ENCODE results near the gene UBE2G2. TPM values are rescaled to one million over a fixed set of nuclear protein-coding genes. Genes with fewer than 3 reads are reported as not detected.

The UBE2G2 gene
- total and polyA plus RNA-seq, 11 donors, result 44.3 to 84.4 (median 63.3) TPM

DNA sequence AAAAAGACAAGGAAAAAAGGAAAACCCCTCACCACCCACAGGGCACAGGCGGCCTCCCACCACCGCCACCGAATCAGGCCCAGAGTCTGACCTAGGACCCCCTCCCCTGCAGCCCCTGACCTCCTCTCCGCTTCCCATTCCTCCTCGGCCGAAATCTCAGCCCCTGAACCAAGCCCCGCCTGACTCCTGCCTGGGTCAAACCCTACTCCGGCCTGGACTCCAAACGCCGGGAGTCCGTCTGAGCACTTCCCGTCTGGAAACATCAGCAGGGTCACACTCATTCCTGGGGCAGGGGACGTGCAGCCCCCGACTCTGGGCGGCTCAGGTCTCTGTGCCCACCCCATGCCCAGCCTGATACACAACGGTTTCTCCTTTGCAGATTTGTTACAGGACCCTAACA is 42.6 kb upstream of the UBE2G2 start:
- intact Hi-C loops (cut with DNase I), result no loop called here
- no peak overlapping the region for H3K27ac ChIP-seq
- no peaks in the 10 kb centered on the region for H3K27me3 ChIP-seq
- no peak for ATAC-seq
- 45 to 67% (median 63%) methylated on average over 16 of the region's 16 CpGs for WGBS, 4 donors
- peaks cover 0 to 28% (median 22%) of the 10 kb centered on the region in 12 donors for H3K4me1 ChIP-seq
- no peaks in the 10 kb centered on the region for H3K9me3 ChIP-seq
- TF ChIP-seq, protein P1, sequence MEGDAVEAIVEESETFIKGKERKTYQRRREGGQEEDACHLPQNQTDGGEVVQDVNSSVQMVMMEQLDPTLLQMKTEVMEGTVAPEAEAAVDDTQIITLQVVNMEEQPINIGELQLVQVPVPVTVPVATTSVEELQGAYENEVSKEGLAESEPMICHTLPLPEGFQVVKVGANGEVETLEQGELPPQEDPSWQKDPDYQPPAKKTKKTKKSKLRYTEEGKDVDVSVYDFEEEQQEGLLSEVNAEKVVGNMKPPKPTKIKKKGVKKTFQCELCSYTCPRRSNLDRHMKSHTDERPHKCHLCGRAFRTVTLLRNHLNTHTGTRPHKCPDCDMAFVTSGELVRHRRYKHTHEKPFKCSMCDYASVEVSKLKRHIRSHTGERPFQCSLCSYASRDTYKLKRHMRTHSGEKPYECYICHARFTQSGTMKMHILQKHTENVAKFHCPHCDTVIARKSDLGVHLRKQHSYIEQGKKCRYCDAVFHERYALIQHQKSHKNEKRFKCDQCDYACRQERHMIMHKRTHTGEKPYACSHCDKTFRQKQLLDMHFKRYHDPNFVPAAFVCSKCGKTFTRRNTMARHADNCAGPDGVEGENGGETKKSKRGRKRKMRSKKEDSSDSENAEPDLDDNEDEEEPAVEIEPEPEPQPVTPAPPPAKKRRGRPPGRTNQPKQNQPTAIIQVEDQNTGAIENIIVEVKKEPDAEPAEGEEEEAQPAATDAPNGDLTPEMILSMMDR (IDR thresholded peaks at IDR 0.05), result no peak
- no peak for TF ChIP-seq POLR2A (IDR thresholded peaks at IDR 0.05)
- H3K36me3 ChIP-seq, result peaks cover 0 to 12% (median 8%) of the 10 kb centered on the region in 9 donors
- no peak for DNase-seq
- no peak overlapping the region for H3K4me3 ChIP-seq

DNA sequence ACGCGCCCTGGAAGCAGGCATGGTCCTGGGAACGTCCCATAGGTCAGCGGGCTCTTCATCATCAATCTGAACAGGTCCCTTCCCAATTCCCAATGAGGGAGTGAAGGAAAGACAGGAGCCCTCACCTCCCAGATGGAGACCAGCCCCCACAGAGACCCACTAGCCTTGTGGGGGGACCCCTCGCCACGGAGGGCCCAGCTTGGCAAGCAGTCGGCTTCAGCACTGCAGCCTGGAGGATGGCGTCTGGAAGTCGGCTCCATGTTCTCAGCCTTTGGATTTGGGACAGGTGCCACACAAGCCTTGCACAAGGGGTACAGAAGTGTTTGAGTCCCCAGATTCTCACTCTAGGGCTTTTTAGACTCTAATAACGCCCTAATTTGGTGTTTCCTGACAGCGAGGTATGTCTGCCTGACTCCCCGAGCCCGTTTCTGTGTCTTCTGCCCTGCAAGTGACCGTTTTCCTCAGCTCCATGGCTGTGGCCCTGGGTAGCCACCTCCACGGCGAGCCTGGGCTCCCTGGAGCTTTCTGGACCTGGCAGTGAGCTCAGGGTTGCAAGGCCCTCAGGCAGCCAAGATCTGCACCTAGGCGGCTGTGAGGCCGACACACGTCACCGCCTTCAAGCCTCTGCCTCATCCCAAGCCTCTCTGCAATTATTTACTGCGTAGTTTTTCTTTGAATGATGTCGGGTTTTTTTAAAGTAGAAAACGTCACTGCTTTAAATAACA is 41.3 kb upstream of the UBE2G2 start:
- no peak for TF ChIP-seq POLR2A (IDR thresholded peaks at IDR 0.05)
- TF ChIP-seq, protein P1 (IDR thresholded peaks at IDR 0.05), result no peak
- H3K36me3 ChIP-seq, result no peaks in the 10 kb centered on the region
- no peak overlapping the region for H3K27ac ChIP-seq
- no peak for DNase-seq
- intact Hi-C loops (cut with DNase I), result loop anchor here in 1 of 10 donors (2.0 kb wide), 1 partner anchor 24 kb away; the partner anchor contains the start of gene SUMO3
- H3K4me1 ChIP-seq, result peaks cover 0 to 27% (median 22%) of the 10 kb centered on the region in 12 donors
- H3K4me3 ChIP-seq, result no peak overlapping the region
- H3K27me3 ChIP-seq, result no peaks in the 10 kb centered on the region
- no peak for ATAC-seq
- H3K9me3 ChIP-seq, result no peaks in the 10 kb centered on the region
- WGBS, 4 donors, result 79 to 85% (median 84%) methylated on average over 23 of the region's 23 CpGs

DNA sequence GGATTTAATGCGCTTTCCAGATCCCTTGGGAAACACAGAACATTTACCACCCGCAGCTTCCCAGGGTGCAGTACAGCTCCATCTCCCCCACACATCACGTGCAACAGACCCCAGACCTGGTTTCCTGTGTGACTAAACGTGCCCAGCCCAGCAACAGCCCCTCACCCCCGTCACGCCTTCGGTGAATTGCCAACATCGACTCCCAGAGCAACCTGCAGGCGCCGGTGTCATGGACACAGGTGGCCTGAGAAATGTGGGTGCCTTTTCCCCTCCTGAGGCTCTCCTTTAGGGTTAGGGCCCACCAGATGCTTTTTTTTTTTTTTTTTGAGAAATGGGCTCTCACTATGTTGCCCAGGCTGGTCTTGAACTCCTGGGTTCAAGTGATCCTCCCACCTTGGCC is 40.5 kb upstream of the UBE2G2 start:
- H3K27me3 ChIP-seq, result no peaks in the 10 kb centered on the region
- intact Hi-C loops (cut with DNase I), result loop anchor here in 1 of 10 donors (2.0 kb wide), 1 partner anchor 23 kb away; the partner anchor contains the start of gene SUMO3
- H3K4me3 ChIP-seq, result no peak overlapping the region
- no peak for TF ChIP-seq POLR2A (IDR thresholded peaks at IDR 0.05)
- TF ChIP-seq, protein P1 (IDR thresholded peaks at IDR 0.05), result no peak
- 82 to 87% (median 84%) methylated on average over 10 of the region's 10 CpGs for WGBS, 4 donors
- no peaks in the 10 kb centered on the region for H3K36me3 ChIP-seq
- H3K9me3 ChIP-seq, result no peaks in the 10 kb centered on the region
- no peak overlapping the region for H3K27ac ChIP-seq
- H3K4me1 ChIP-seq, result peaks cover 0 to 21% (median 19%) of the 10 kb centered on the region in 12 donors
- DNase-seq (no peak), ATAC-seq (no peak)

DNA sequence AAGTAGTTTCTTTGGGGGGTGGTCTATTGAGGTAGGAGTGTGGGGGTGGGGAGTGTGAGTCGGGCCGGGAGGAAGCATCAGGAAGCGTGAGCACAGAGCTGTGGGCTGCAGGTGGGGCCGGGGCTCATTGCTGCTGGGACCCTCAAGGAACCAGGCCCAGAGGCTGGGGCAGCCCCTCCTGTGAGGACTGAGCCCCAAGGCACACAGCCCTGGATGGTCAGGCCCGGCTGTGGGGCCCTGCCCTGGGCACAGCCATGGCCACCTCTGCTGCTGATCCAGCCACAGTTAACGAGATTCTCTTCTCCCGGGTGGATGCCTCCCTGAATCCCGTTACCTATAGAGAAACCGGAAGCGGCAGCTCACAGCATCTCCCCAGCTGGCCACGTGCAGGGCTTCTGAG is 39.2 kb upstream of the UBE2G2 start:
- no peaks in the 10 kb centered on the region for H3K36me3 ChIP-seq
- H3K4me1 ChIP-seq, result peaks cover 0 to 15% (median 8%) of the 10 kb centered on the region in 12 donors
- no peak overlapping the region for H3K27ac ChIP-seq
- no peaks in the 10 kb centered on the region for H3K9me3 ChIP-seq
- H3K27me3 ChIP-seq, result no peaks in the 10 kb centered on the region
- ATAC-seq (no peak), DNase-seq (no peak)
- 70 to 84% (median 79%) methylated on average over 8 to 11 of the region's 11 CpGs for WGBS, 4 donors
- TF ChIP-seq, protein P1 (IDR thresholded peaks at IDR 0.05), result no peak
- TF ChIP-seq POLR2A (IDR thresholded peaks at IDR 0.05), result no peak
- H3K4me3 ChIP-seq, result no peak overlapping the region
- intact Hi-C loops (cut with DNase I), result no loop called here

All from heart left ventricle (tissue), 16 donors.